Memory B cell (primary cell): ENCODE data around the gene SLC6A19.

Experiments
- ATAC-seq: fragments of 150-1000 bp; cut with Tn5 transposase; 2 replicates; pipeline ENCODE4 v1.10.0; 2021; ENCODE audit warnings: low read depth, mild to moderate bottlenecking, moderate library complexity
- DNase-seq, 2 donors: peaks; one replicate each; pipeline ENCODE4 v3.0.0; 2022; ENCODE audit warnings: low spot score in 2 of 2
- H3K27ac Mint-ChIP-seq: one replicate; pipeline ENCODE4 v1.8.0; 2022; ENCODE audit warnings: mild to moderate bottlenecking, moderate library complexity, mixed read lengths
- H3K27me3 Mint-ChIP-seq: one replicate; pipeline ENCODE4 v1.8.0; 2022; ENCODE audit warnings: mixed read lengths
- H3K36me3 Mint-ChIP-seq: one replicate; pipeline ENCODE4 v1.8.0; 2022; ENCODE audit warnings: mild to moderate bottlenecking, mixed read lengths
- H3K4me1 Mint-ChIP-seq: one replicate; pipeline ENCODE4 v1.8.0; 2022; ENCODE audit warnings: mixed read lengths
- H3K4me3 Mint-ChIP-seq: one replicate; pipeline ENCODE4 v1.8.0; 2022; ENCODE audit warnings: mild to moderate bottlenecking, moderate library complexity, mixed read lengths
- H3K9me3 Mint-ChIP-seq: one replicate; pipeline ENCODE4 v1.8.0; 2022; ENCODE audit warnings: mixed read lengths

Gene SLC6A19

DNA sequence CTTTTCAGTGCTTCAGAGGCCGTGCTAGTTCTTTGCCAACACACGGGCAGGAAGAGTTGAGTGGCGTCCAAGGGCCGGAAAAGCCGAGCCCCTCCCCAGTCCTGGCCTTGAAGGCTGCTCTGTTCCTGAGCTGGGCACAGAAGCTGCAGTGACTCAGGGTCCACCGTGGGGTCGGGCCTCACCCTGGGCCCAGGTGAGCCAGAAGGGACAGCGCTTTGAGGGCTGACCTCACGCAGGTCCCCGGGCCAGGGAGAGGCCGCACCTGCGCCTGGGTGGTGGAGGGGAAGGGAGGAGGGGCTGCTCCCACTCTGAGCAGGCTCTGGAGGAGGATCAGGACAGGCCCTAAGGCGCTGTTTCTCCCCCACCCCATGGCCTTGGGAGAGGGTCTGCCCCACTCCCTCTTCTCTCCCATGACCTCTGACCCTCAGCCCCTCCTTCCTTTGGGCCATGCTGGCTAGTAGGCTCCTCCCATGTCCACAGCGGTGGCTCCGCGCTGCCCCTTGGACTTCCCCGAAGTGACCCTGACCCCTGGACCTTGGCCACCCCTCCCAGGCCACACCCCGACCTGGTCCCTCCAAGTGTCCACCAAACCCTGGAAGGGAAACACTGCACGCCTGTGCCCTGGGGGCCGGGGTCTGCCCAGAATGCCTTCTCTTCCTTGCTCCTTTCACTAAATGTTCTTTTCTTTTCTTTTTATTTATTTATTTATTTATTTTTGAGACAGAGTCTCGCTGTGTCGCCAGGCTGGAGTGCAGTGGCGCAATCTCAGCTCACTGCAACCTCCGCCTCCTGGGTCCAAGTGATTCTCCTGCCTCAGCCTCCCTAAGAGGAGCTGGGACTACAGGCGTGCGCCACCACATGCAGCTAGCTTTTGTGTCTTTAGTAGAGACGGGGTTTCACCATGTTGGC lies 19.7 kb upstream of the SLC6A19 start:
- Mint-ChIP-seq H3K27ac (no peak overlapping the region), H3K27me3 (peaks cover 8% of the 10 kb centered on the region), H3K9me3 (no peaks in the 10 kb centered on the region), H3K4me1 (no peaks in the 10 kb centered on the region), H3K4me3 (no peak overlapping the region), H3K36me3 (no peaks in the 10 kb centered on the region)
- no peak for DNase-seq
- ATAC-seq, result no peak

- peaks cover 8% of the 10 kb centered on the region for H3K27me3 Mint-ChIP-seq
- DNase-seq (no peak), ATAC-seq (no peak)
- no peak overlapping the region for H3K4me3 Mint-ChIP-seq
- no peak overlapping the region for H3K27ac Mint-ChIP-seq
- H3K36me3 Mint-ChIP-seq, result no peaks in the 10 kb centered on the region
- no peaks in the 10 kb centered on the region for H3K4me1 Mint-ChIP-seq
- H3K9me3 Mint-ChIP-seq, result no peaks in the 10 kb centered on the region
Measured at GRCh38 chr5:1182360-1182632, 19.1 kb upstream of the SLC6A19 start.

DNA sequence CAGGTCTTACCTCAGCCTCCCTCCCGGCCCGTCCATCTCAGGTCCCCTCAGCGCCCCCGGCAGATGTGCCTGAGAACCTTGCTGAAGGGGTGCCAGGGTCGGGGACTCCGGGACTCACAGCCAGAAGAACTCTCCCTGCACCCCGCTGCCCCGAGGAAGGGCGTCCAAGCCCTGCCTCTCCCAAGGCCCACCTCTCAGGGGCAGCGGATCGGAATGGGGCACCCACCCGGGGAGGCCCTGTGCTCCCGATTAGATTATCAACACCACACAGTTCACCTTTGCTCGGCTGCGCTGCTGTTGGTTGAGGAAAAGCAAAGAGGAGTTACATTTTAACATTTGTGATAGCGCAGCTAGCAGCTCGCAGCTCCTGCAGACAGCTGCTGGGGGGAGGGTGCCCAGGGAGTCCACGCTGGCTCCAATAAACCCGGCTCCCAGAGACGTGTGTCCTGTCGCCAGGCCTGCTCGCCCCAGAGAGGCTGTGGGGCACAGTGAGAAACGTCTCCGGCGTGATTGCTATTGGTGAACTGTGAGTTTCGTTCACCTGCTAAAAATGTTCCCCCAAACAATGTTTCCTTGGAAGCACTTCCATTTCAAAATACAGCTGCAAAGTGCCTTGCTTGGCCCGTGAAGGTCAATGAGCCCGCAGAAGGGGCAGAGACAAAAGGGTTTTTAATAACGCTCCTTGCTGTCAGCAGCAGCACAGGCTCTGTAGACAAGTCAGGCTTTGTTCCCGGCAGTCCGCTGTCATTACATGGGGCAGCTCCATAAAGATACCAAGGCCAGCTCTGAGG lies 18.6 kb upstream of the SLC6A19 start:
- DNase-seq, result no peak
- ATAC-seq, result no peak
- Mint-ChIP-seq H3K9me3 (no peaks in the 10 kb centered on the region), H3K4me3 (no peak overlapping the region), H3K4me1 (no peaks in the 10 kb centered on the region), H3K27ac (no peak overlapping the region), H3K27me3 (peaks cover 8% of the 10 kb centered on the region), H3K36me3 (no peaks in the 10 kb centered on the region)

DNA sequence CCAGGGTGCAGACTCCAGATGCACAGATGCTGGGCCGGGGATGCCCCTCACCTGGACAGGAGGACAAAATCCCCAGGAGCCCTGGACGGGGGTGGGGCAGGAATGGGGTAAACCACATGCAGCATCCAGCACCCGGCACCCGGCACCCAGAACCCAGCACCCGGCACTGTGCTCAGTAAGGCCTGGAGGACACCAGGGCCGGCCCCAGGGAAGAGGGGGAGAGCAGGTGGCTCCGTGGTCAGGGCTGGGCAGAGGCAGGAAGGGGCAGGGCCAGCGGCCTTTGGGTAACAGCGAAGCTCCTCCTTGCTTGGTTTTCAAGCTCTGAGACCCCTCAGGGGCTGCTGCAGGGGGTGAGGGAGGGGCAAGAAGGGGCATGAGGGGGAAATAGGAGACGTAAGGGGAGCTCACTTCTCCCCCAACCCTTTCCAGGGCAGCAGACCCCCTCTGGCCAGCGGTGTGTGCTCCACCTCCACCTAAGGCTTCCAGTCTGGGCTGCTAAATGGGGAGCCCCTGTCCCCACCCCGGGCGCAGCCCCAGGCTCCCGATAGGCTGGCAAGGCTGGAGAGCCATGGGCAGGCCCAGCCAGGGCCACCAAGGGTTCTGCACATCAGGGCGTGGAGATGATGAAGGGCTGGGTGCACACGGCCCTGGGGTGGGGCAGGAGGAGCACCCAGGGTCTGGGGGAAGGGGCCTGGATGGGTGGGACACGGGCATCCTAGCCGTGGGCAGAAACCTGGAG lies 17.8 kb upstream of the SLC6A19 start:
- no peak for DNase-seq
- no peaks in the 10 kb centered on the region for H3K9me3 Mint-ChIP-seq
- H3K27me3 Mint-ChIP-seq, result peaks cover 8% of the 10 kb centered on the region
- H3K4me3 Mint-ChIP-seq, result no peak overlapping the region
- no peaks in the 10 kb centered on the region for H3K36me3 Mint-ChIP-seq
- no peak overlapping the region for H3K27ac Mint-ChIP-seq
- ATAC-seq, result no peak
- H3K4me1 Mint-ChIP-seq, result no peaks in the 10 kb centered on the region

DNA sequence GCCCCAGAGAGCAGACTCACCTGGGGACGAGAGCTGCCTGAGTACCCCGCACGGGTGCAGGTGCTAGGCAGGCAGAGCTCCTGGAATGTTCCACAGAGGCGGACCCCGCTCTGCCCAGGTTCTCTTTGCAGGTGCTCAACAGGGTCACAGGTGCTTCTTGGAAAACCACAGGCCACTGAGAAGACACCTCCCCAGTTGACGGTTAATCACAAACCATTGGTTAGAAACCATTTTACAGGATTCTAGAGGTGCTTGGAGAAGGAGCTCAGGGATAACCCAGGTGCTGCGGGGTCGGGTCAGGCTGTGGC lies 17.3 kb upstream of the SLC6A19 start:
- DNase-seq, result no peak
- H3K27me3 Mint-ChIP-seq, result peaks cover 4% of the 10 kb centered on the region
- H3K4me1 Mint-ChIP-seq, result no peaks in the 10 kb centered on the region
- no peak overlapping the region for H3K27ac Mint-ChIP-seq
- H3K36me3 Mint-ChIP-seq, result no peaks in the 10 kb centered on the region
- no peaks in the 10 kb centered on the region for H3K9me3 Mint-ChIP-seq
- H3K4me3 Mint-ChIP-seq, result no peak overlapping the region
- ATAC-seq, result no peak

DNA sequence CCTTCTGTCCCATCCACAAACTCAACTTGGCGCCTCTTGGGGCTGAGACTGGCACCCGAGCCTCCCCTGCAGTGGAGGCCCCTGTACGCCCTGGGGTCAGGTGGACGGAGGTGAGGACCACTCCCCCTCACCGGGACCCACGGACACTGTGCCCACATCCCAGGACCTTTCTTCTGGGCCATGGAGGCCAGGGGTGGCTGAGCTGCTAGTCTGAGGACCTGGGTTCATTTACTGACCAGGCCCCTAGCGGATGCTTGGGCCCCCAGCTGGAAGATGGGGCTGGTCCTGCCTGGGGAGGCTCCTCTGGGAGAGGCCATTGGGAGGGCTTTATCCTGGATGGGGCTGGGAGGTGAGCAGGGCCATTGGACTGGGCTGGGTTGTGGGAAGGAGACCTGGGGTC lies 16.9 kb upstream of the SLC6A19 start:
- DNase-seq (no peak), ATAC-seq (no peak)
- no peak overlapping the region for H3K27ac Mint-ChIP-seq
- H3K9me3 Mint-ChIP-seq, result no peaks in the 10 kb centered on the region
- H3K27me3 Mint-ChIP-seq, result peaks cover 4% of the 10 kb centered on the region
- no peaks in the 10 kb centered on the region for H3K4me1 Mint-ChIP-seq
- H3K36me3 Mint-ChIP-seq, result no peaks in the 10 kb centered on the region
- H3K4me3 Mint-ChIP-seq, result no peak overlapping the region

- no peaks in the 10 kb centered on the region for H3K4me1 Mint-ChIP-seq
Measured at GRCh38 chr5:1185038-1185627, 16.3 kb upstream of the SLC6A19 start.

DNA sequence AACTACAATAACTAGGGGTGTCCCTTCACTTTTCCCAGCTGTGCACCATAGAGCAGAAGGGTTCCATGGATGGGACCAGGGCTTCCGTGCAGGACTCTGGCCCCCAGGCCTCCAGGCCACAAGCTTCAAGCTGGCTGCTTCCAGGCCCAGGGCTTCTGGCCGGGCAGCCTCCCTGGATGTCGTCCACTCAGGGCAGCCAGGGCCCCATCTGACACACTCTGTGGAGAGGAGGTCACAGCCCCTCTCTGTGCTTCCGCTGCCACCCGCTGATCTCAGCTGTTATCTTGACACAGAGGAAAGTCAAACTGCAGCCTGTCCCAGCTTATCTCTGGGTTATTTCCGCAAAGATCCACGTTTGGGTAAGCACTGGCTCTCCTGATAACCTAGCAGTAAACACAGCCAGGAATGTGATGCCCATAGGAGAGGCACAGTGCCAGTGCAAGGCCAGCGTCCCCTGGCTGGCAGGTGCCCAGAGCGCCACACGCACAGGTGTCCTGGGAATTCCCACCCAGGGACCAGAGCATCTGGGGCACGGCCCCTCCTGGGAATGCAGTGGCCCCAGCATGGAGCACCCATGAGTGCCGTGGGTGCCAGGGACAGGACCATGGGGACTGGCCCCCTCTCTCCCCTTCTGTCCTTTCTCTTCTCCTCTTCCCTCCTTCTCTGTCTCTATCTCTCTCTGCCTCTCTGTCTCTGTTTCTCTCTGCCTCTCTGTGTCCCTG lies 15.6 kb upstream of the SLC6A19 start:
- no peak for ATAC-seq
- Mint-ChIP-seq H3K4me3 (no peak overlapping the region), H3K27ac (no peak overlapping the region), H3K4me1 (peaks cover 1% of the 10 kb centered on the region), H3K9me3 (no peaks in the 10 kb centered on the region), H3K27me3 (peaks cover 6% of the 10 kb centered on the region), H3K36me3 (peaks cover under 1% of the 10 kb centered on the region)
- no peak for DNase-seq

More at GRCh38 chr5:1185038-1185627, 16.3 kb upstream of the SLC6A19 start:
- no peaks in the 10 kb centered on the region for H3K9me3 Mint-ChIP-seq
- no peak overlapping the region for H3K4me3 Mint-ChIP-seq
- H3K27ac Mint-ChIP-seq, result no peak overlapping the region
- H3K36me3 Mint-ChIP-seq, result no peaks in the 10 kb centered on the region
- DNase-seq (no peak), ATAC-seq (no peak)
- H3K27me3 Mint-ChIP-seq, result peaks cover 3% of the 10 kb centered on the region

DNA sequence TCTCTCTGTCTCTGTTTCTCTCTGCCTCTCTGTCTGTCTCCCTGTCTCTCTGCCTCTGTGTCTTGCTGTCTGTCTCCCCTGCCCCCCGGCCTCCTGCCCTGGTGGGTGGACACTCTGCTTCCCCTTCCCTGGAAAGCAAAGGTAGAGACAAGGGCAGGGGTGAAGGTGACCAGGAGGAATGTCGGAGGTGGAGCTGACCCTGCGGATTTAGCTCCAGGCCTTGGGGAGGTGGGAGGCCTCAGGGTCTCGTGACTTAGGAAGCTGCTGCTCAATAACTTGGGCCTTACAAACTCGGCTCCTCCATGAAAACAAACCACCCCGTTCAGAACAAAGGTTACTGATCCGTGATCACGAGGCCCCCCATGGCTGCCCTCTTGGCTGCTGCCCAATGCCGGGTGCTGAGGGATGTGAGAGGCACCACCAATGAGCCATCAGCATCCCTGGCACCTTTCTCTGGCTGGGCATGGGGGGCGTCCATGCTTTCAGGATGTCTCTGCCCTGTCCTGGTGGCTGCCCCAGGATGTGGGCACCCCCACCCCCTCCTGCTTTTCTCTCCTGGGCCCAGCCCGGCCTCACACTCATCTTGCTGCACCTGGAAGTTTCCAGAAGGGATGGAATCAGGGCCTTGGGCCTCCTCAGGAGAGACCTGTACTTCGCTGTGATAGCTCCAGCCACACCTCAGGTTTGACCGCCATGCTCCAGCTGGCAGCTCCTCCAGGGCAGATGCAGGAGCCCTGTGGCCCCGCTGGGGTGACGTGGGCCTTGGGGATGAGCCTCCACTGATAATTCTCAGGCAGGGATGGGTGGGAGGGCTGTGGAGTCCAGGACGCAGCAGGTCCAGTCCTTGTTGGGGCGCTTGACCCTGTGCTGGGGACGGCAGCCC lies 14.8 kb upstream of the SLC6A19 start:
- DNase-seq, result no peak
- Mint-ChIP-seq H3K4me3 (no peak overlapping the region), H3K27me3 (peaks cover 9% of the 10 kb centered on the region), H3K4me1 (peaks cover 4% of the 10 kb centered on the region), H3K36me3 (peaks cover 1% of the 10 kb centered on the region), H3K9me3 (no peaks in the 10 kb centered on the region), H3K27ac (no peak overlapping the region)
- ATAC-seq, result no peak

DNA sequence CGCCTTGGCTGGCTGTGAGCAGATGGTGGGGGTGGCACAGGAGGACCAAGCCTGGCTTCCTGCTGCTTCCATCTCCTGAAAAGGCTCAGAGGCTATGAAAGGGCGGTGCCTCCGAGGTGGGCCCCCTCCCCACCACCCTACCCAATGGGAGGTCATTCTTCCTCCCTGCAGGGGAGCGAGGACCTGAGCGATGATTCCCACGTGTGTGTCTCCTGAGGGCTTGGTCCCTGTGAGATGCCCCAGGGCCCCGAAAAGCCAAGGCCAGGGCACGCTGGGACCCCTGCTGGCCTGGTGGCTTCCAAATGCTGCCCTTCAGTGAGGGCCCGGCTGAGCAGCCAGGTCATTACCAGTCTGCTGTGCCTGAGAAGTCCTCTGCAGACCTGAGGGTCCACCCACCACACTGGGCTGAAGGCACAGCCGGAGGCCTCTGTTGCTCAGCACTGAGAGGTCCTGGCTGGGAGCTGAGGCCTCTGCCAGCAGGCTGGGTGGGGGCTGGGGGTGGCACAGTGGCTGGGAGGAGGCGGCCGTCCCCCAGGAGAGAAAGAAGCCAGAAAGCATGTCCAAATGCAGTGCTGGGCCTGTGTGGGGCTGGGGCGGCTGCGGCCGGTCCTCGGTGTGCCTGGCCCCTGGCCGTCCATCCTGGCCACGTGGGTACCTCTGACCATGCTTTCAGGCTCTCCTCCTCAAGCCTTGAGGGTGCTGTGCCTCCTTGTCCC lies 14.0 kb upstream of the SLC6A19 start:
- ATAC-seq (no peak), DNase-seq (no peak)
- no peaks in the 10 kb centered on the region for H3K9me3 Mint-ChIP-seq
- peaks cover 13% of the 10 kb centered on the region for H3K27me3 Mint-ChIP-seq
- H3K4me3 Mint-ChIP-seq, result no peak overlapping the region
- peaks cover 4% of the 10 kb centered on the region for H3K4me1 Mint-ChIP-seq
- H3K36me3 Mint-ChIP-seq, result peaks cover 1% of the 10 kb centered on the region
- no peak overlapping the region for H3K27ac Mint-ChIP-seq

DNA sequence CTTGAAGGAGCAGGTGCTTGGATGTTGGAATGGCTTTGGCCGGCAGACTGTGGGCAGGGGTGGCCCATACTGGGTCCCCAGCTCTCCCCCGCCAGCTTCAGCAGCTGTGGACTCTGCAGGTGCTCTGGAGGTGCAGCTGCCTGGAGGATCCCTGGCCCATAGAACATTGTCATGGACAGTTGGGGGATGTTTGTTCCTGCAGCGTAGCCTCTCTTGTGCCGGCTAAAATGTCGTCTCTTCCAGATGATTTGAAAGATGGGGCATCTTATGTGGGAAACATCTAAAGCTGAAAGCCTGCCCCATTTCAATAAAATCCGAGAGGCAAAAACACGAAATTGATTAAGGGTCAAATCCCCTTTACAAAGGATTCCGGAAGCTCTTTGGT lies 13.5 kb upstream of the SLC6A19 start:
- H3K4me3 Mint-ChIP-seq, result no peak overlapping the region
- DNase-seq (no peak), ATAC-seq (no peak)
- H3K9me3 Mint-ChIP-seq, result no peaks in the 10 kb centered on the region
- H3K36me3 Mint-ChIP-seq, result peaks cover 1% of the 10 kb centered on the region
- no peak overlapping the region for H3K27ac Mint-ChIP-seq
- peaks cover 19% of the 10 kb centered on the region for H3K27me3 Mint-ChIP-seq
- H3K4me1 Mint-ChIP-seq, result peaks cover 4% of the 10 kb centered on the region

DNA sequence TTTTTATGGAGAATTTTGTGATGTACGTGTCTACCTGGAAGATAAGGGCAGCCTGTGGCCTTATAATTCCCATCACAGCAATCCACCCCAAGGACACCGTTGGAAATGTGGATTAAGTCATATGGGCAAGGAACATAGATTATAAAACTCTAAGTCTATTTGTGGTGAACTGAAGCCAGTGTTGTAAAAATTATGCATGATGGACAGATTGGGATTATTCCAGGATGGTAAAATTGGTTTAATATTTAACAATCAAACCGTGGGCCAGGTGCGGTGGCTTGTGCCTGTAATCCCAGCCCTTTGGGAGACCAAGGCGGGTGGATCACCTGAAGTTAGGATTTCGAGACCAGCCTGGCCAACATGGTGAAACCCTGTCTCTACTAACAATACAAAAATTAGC lies 12.9 kb upstream of the SLC6A19 start:
- no peak overlapping the region for H3K27ac Mint-ChIP-seq
- H3K4me1 Mint-ChIP-seq, result peaks cover 4% of the 10 kb centered on the region
- no peak for ATAC-seq
- H3K27me3 Mint-ChIP-seq, result peaks cover 20% of the 10 kb centered on the region
- H3K36me3 Mint-ChIP-seq, result peaks cover 1% of the 10 kb centered on the region
- H3K9me3 Mint-ChIP-seq, result no peaks in the 10 kb centered on the region
- no peak overlapping the region for H3K4me3 Mint-ChIP-seq
- no peak for DNase-seq
